HEK293 (cell line): ENCODE measurements around the gene ERBB2.

Experiments
- CTCF ChIP-seq: fragments of 450-650 bp; formaldehyde crosslinking; IDR thresholded peaks from 2 replicates; pipeline ENCODE4 v1.5.1; 2016; ENCODE audit warnings: missing biosample characterization, missing genetic modification characterization
- REST ChIP-seq: fragments of 450-650 bp; formaldehyde crosslinking; IDR thresholded peaks from 2 replicates; pipeline ENCODE4 v1.5.1; 2016; ENCODE audit warnings: missing biosample characterization, missing genetic modification characterization
- YY1 ChIP-seq: fragments of 450-650 bp; formaldehyde crosslinking; IDR thresholded peaks from 2 replicates; pipeline ENCODE4 v1.5.1; 2018; ENCODE audit warnings: missing biosample characterization, missing genetic modification characterization
- YY2 ChIP-seq: fragments of 450-650 bp; formaldehyde crosslinking; IDR thresholded peaks from 2 replicates; pipeline ENCODE4 v1.5.1; 2016; ENCODE audit warnings: missing biosample characterization, missing genetic modification characterization
- ZBTB11 ChIP-seq: fragments of 450-650 bp; formaldehyde crosslinking; conservative IDR thresholded peaks from 2 replicates; pipeline ENCODE4 v1.5.1; 2016; ENCODE audit warnings: low read depth, missing biosample characterization, missing genetic modification characterization
- ZBTB49 ChIP-seq: fragments of 450-650 bp; formaldehyde crosslinking; IDR thresholded peaks from 2 replicates; pipeline ENCODE4 v1.5.1; 2016; ENCODE audit warnings: missing biosample characterization, missing genetic modification characterization, low read depth
- ZFP37 ChIP-seq: fragments of 450-650 bp; formaldehyde crosslinking; IDR thresholded peaks from 2 replicates; pipeline ENCODE4 v1.5.1; 2016; ENCODE audit warnings: missing biosample characterization, missing genetic modification characterization
- ZNF138 ChIP-seq: fragments of 450-650 bp; formaldehyde crosslinking; IDR thresholded peaks from 2 replicates; pipeline ENCODE4 v1.5.1; 2016; ENCODE audit warnings: missing biosample characterization, missing genetic modification characterization, borderline replicate concordance
- ZNF280C ChIP-seq: fragments of 450-650 bp; formaldehyde crosslinking; IDR thresholded peaks from 2 replicates; pipeline ENCODE4 v1.5.1; 2016; ENCODE audit warnings: missing biosample characterization, missing genetic modification characterization
- ZNF311 ChIP-seq: fragments of 450-650 bp; formaldehyde crosslinking; IDR thresholded peaks from 2 replicates; pipeline ENCODE4 v1.5.1; 2017; ENCODE audit warnings: missing biosample characterization, missing genetic modification characterization, borderline replicate concordance
- ZNF335 ChIP-seq: fragments of 450-650 bp; formaldehyde crosslinking; conservative IDR thresholded peaks from 2 replicates; pipeline ENCODE4 v1.5.1; 2016; ENCODE audit warnings: missing biosample characterization, missing genetic modification characterization
- ZNF560 ChIP-seq: fragments of 450-650 bp; formaldehyde crosslinking; IDR thresholded peaks from 2 replicates; pipeline ENCODE4 v1.5.1; 2017; ENCODE audit warnings: missing biosample characterization, missing genetic modification characterization, borderline replicate concordance
- ZNF571 ChIP-seq: fragments of 450-650 bp; formaldehyde crosslinking; IDR thresholded peaks from 2 replicates; pipeline ENCODE4 v1.5.0; 2017; ENCODE audit warnings: missing biosample characterization, missing genetic modification characterization
- TF ChIP-seq, protein P1 (sequence below): fragments of 450-650 bp; formaldehyde crosslinking; IDR thresholded peaks from 2 replicates; pipeline ENCODE4 v1.5.1; 2016; ENCODE audit warnings: missing biosample characterization, missing genetic modification characterization

- no peak for TF ChIP-seq REST
- no peak for TF ChIP-seq YY1 (tag by site-specific recombination)
- no peak for TF ChIP-seq YY2 (tag by site-specific recombination)
- TF ChIP-seq ZNF311 (tag by site-specific recombination): no peak
- TF ChIP-seq ZNF138 (tag by site-specific recombination): no peak
- TF ChIP-seq CTCF: no peak
- TF ChIP-seq ZFP37: no peak
- no peak for TF ChIP-seq ZNF280C (tag by site-specific recombination)
- TF ChIP-seq ZNF335: peak; percentile 98
- no peak for TF ChIP-seq ZBTB49
- no peak for TF ChIP-seq ZBTB11 (tag by site-specific recombination)
- no peak for TF ChIP-seq ZNF571 (tag by site-specific recombination)
- no peak for TF ChIP-seq ZNF560 (tag by site-specific recombination)
- TF ChIP-seq, protein P1, sequence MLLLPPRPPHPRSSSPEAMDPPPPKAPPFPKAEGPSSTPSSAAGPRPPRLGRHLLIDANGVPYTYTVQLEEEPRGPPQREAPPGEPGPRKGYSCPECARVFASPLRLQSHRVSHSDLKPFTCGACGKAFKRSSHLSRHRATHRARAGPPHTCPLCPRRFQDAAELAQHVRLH (tag by site-specific recombination): no peak
Measured at GRCh38 chr17:39663688-39664580, 35.9 kb upstream of the ERBB2 start.
